K562 (cell line): Measurements from ENCODE around the gene DLX3.

Source experiments
- ARHGAP35 ChIP-seq: fragments of 450-650 bp; IDR thresholded peaks from 2 replicates; pipeline ENCODE4 v1.6.1; 2018; ENCODE audit not compliant: partially characterized antibody
- CTCF ChIP-seq, 3 experiments: IDR thresholded peaks in 2 of 3; conservative IDR thresholded peaks in 1 of 3; 2 replicates each; pipeline ENCODE4 v1.5.1; 2011 to 2012; ENCODE audit warnings: low read length in 3 of 3, mild to moderate bottlenecking in 3 of 3, control low read depth in 2 of 3, improper control_type of control experiment in 1 of 3, inconsistent platforms in 1 of 3, low read depth in 1 of 3, mixed read lengths in 1 of 3, moderate library complexity in 1 of 3; ENCODE audit not compliant: insufficient read depth in 2 of 3
- ID3 ChIP-seq, 2 experiments: fragments of 250-450 bp in 1 of 2; fragments of 450-650 bp in 1 of 2; sonication (Bioruptor Pico) in 1 of 2; IDR thresholded peaks; 2 replicates each; pipeline versions ENCODE4 v1.6.1 to v1.8.0; 2016 to 2021; ENCODE audit warnings: mild to moderate bottlenecking in 2 of 2, moderate library complexity in 2 of 2, missing compliant biosample characterization in 1 of 2, missing genetic modification characterization in 1 of 2
- PBX2 ChIP-seq, 2 experiments: IDR thresholded peaks in 1 of 2; conservative IDR thresholded peaks in 1 of 2; 2 replicates each; pipeline ENCODE4 v1.6.1; 2016; ENCODE audit warnings: low read depth in 2 of 2, mild to moderate bottlenecking in 1 of 2, missing compliant biosample characterization in 1 of 2, missing genetic modification characterization in 1 of 2, moderate library complexity in 1 of 2
- PHF8 ChIP-seq: fragments of 200-600 bp; sonication (generic); IDR thresholded peaks from 2 replicates; pipeline ENCODE4 v1.6.1; 2012; ENCODE audit warnings: mixed run types, mild to moderate bottlenecking, inconsistent platforms, low read length, moderate library complexity, borderline replicate concordance
- POLR2B ChIP-seq: fragments of 450-650 bp; IDR thresholded peaks from 2 replicates; pipeline ENCODE4 v1.6.1; 2018; ENCODE audit warnings: low read depth; ENCODE audit not compliant: partially characterized antibody
- SIN3B ChIP-seq: fragments of 450-650 bp; IDR thresholded peaks from 2 replicates; pipeline ENCODE4 v1.6.1; 2017; ENCODE audit warnings: low read depth, mild to moderate bottlenecking, moderate library complexity
- U2AF1 ChIP-seq: fragments of 200-400 bp; formaldehyde crosslinking; optimal IDR thresholded peaks from 2 replicates; pipeline ENCODE3; 2017; ENCODE audit warnings: mild to moderate bottlenecking, low read depth, low read length, moderate library complexity
- YY1 ChIP-seq, 3 experiments: IDR thresholded peaks; 2 replicates each; pipeline ENCODE4 v1.6.1; 2011; ENCODE audit warnings: low read length in 2 of 3, mild to moderate bottlenecking in 2 of 3, moderate library complexity in 2 of 3, borderline replicate concordance in 1 of 3, control low read depth in 1 of 3, low read depth in 1 of 3; ENCODE audit not compliant: insufficient read depth in 3 of 3, insufficient replicate concordance in 2 of 3, control insufficient read depth in 1 of 3, insufficient read length in 1 of 3; ENCODE audit errors: extremely low read depth in 1 of 3
- ZBTB33 ChIP-seq: sonication (generic); formaldehyde crosslinking; IDR thresholded peaks from 2 replicates; pipeline ENCODE4 v1.8.1; 2023; ENCODE audit warnings: mild to moderate bottlenecking, missing genetic modification reagents
- ZBTB49 ChIP-seq: sonication (generic); formaldehyde crosslinking; IDR thresholded peaks from 2 replicates; pipeline ENCODE4 v1.8.0; 2022; ENCODE audit warnings: missing genetic modification reagents, mild to moderate bottlenecking, borderline replicate concordance
- ZNF780A ChIP-seq: fragments of 250-450 bp; sonication (Bioruptor Pico); IDR thresholded peaks from 2 replicates; pipeline ENCODE4 v1.5.0; 2021; ENCODE audit warnings: mild to moderate bottlenecking

- TF ChIP-seq YY1 (IDR thresholded peaks at IDR 0.05; ENCODE audit: borderline replicate concordance in 1 of 3, control insufficient read depth in 1 of 3, extremely low read depth in 1 of 3, insufficient read depth in 3 of 3, insufficient read length in 1 of 3, insufficient replicate concordance in 2 of 3, low read depth in 1 of 3, low read length in 2 of 3) (no peak), ARHGAP35 (no peak), ID3 (CRISPR knock-in tag; IDR thresholded peaks at IDR 0.05) (no peak), ID3 (tag; IDR thresholded peaks at IDR 0.05) (no peak), SIN3B (no peak), CTCF (IDR thresholded peaks at IDR 0.05 in 2 of 3, conservative IDR thresholded peaks at IDR 0.05 in 1 of 3; ENCODE audit: insufficient read depth in 2 of 3, low read depth in 1 of 3, low read length in 3 of 3) (no peak), PBX2 (CRISPR knock-in tag; IDR thresholded peaks at IDR 0.05; ENCODE audit: low read depth) (no peak), PBX2 (tag; conservative IDR thresholded peaks at IDR 0.05; ENCODE audit: low read depth) (no peak), ZNF780A (CRISPR knock-in tag) (no peak), POLR2B (no peak), ZBTB33 (CRISPR knock-in tag) (no peak), PHF8 (no peak), U2AF1 (no peak), ZBTB49 (CRISPR knock-in tag) (no peak)
These were observed 30.7 kb downstream of the DLX3 start for GRCh38 chr17:49964303-49964768.
